GM21528 (cell line): ENCODE results near the gene KCNT2.

Experiments used
- ATAC-seq: cut with Tn5 transposase; IDR thresholded peaks from one replicate; pipeline ENCODE4 v1.9.1; 2021; ENCODE audit warnings: mild to moderate bottlenecking, moderate library complexity; ENCODE audit not compliant: unreplicated experiment, low FRiP score

The KCNT2 gene

DNA sequence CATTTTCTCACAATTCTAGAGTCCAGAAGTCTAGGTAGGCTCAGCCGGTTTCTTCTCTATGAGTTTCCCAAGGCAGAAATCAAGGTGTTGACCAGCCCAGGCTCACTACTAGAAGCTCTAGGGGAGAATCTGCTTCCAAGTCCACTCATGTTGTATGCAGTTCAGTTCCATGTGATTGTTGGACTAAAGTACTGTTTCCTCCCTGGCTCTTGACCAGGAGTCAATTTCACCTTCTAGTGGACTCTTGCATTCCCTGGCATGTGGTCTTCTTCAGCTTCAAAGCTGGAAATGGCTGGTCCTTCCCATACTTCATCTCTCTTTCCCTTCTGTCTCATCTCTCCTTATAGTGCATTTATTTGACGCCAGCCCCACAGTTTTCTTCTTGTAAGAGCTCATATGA is 153.4 kb downstream of the KCNT2 start:
- ATAC-seq, result no peak

DNA sequence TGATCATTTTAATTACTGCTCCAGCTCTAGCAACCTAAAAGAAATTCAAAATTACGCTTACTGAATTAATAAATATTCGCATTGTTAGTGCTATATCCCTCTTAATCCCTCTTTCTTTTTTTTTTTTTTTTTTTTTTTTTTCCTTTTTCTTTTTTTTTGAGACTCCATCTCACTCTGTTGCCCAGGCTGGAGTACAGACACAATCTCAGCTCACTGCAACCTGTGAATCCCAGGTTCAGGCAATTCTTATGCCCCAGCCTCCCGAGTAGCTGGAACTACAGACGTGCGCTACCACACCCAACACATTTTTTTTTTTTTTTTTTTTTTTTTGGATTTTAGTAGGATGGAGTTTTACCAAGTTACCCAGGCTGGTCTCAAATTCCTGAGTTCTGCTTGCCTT is 157.1 kb downstream of the KCNT2 start:
- ATAC-seq, result no peak

DNA sequence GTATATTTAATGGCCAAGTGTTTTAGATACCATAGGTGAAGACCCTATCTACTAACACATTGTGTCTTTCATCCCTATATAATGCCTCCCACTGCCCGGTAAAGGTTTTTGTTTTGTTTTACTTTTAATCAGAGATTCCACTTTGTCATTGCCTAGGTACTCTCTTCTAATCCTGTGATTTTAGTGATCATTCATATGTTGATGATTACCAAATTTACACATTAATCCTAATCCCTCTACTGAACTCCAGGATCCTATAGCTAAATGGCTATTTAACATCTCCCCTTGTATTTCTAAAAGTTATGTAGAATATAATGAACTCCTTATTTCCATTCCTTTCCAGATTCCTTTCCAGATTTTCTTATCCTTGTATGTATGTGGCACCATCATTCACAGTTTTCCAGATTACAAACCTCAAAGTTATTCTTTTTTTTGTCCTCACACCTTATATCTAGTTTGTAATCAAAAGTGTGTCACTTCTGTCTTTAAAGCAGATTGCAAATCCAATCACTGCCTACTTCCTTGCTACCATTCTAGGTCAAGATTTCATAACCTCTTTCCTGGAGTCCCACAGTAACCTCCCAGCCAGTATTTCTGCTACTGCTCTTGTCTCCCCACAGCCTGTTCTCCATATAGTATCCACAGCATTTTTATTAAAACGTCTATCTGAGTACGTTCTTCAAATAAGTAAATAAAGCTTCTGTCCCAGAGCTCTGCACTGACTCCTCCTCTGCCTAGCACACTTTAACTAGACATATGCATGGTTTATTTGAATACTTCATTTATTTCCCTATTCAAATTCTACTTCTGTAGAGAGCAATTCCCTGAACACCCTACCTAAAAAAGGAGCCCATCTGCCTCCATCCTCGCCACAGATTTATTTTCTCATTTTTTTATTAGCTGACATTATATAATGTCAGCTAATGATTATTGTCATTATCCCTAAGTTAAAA is 157.8 kb downstream of the KCNT2 start:
- ATAC-seq, result no peak

DNA sequence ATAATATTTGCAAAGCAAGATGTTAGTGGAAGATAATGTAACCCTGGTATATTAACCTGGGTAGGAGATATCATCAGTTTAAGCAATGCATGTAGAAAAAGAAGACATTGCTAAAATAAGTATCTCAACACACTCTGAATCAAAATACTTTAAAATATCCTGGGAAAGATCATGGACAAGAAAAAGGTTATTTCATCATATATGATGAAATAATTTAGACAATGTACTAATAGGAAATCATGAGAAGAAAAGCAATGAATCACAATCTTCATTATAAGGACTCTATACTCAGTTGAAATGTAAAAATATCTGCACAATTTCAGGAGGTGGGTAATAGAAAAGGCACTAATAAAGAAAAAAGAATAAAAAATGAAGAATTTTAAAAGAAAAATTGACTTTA is 158.8 kb downstream of the KCNT2 start:
- ATAC-seq, result no peak

DNA sequence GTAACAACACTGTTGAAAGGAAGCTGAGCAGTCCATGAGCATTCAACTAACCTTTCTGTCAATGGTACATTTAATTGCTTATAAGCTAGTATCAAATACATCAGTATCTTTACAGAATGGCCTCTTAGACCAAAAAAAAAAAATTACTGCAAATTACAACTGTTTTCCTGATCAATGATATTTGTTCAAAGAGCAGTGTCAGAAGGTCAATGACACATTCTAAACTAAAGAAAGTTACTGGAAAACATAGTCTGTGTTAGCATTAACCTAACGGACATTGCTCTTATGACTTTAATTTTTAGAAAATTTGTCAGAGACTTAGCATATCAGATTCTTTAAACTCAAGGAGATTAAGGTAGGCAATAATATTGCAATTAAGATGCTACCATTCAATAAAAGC is 162.5 kb downstream of the KCNT2 start:
- no peak for ATAC-seq

DNA sequence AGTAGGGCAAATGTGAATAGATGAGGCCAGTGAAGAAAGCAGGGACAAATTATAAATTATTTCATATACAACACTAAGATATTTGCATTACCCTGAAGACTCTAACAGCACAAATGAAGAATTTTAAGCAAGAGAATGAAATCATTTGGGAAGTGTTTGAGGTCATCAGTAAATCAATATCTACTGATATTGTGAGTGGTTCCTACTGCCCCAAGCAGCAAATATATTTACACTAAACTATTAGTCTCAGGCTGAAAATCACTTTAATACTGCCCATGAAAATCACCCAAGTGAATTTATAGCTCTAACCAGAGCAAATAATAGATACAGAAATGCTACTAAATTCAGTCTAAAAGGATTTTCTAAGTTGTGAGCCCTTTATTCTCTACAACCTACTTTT is 163.6 kb downstream of the KCNT2 start:
- ATAC-seq, result no peak

DNA sequence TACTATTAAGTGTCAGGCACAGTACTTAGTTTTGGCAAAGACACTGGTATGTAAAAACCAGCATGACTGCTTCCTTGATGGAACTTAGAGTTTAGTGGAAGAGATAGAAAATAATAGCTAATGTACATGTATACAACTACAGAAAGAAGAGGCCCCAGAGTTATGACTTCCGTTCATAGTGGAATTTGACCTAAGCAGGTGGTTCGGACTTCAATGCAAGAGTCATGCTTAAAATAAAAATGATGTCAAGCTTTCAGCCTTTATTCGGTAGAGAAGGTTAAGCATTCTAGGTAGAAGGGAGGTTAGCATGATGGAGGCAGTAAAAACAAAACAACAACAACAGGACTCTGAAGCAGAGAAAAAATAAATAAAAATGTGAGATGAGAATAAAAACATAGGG is 165.9 kb downstream of the KCNT2 start:
- ATAC-seq, result no peak

DNA sequence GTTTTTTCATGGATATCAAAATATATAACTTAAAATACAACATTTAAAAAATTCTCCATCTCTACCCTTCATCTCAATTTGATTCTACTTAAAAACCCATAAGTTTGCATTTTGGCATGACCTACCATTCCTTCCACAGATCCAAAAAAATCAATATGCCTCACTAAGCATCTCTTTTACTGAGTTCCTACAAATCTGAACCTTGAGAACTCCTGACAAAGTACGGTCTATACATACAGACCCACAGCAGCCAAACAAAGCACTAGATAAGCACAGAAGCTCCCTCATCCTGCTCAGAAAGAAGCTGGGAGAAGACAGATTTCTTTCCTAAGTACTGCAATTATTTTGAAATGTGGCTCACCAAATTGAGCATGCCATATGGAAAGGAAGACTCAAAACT is 167.5 kb downstream of the KCNT2 start:
- no peak for ATAC-seq

DNA sequence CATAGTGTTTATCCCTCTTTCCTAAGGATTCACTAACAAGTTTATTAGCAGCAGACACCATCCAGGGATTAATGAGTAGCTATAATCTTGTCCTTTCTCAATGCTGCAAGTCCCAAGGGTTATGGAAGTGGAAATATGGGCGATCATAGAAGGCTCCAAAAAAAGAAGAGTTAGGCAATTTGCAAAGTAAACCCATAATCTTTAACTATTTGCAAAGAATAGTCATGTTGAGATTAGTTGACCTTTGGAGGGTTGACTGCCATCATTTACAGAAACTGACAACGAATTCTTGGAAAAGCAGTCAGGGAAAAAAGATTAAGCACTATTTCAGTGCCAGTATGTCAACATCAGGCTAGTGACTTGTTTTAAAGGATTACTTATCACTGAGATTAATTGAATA is 169.9 kb downstream of the KCNT2 start:
- ATAC-seq, result no peak

DNA sequence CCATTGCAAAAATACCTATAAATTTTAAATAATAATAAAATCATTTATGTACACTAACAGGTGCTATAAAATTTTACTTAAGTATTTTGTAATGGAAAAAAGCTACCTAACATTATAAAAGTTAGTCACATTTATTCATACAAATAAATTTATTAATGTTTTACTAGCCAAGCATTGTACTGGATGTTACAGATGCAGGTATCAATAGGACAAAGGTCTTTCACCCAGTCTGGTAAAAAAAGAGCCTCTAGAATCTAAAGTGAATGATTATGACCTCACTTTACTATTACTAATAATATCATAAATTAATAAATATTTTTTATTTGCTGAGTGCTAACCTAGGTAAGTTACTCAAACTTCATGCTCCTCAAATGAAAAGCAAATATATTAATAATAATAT is 170.6 kb downstream of the KCNT2 start:
- no peak for ATAC-seq

DNA sequence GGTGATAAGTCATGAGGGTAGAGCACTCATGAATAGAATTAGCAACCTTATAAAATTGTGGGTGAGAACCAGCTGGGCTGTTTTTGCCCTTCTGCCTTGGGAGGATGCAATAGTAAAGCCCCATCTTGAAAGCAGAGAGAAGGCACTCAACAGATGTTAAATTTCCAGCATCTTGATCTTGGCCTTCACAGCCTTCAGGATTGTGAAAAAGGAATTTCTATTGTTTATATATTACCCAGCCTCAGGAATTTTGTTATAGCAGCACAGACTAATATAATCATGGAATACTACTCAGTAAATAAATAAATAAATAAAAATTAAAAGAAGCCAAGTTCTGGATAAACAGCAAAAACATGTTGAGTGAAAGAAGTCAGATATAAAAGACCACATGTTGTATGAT is 175.2 kb downstream of the KCNT2 start:
- no peak for ATAC-seq

DNA sequence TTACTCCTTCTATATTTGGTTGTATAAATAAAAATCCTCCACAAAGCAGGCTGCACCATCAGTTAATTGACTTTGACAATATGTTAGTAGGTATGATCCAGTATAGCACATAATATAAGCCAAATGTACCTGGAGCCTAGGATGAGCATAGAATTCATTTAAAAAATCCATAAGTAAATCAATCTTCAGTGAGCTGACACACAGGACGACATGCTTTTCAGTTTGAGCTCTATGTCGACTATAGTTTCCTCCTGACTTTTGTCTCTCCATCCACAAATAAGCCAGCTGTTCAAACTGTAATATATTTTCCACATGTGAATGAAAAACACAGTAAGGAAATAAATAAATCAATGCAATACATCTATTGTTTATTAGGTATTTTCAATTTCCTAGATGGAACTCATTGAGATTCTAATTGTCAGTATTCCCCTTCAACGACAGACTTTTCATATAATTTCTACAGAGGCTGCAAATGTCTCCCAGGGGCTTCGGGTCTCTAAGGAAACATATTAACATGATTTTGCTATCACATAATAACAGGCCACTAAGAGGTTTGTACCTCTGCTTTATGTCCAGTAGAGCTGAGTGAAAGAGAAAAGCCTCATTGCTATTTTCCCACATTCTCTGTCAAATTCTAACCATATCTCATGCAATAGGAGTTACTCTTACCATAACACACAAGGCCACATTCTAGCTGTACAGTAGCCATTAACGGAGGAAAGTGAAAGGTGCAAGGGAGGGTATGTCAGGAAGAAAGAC is 180.1 kb downstream of the KCNT2 start:
- ATAC-seq, result no peak

DNA sequence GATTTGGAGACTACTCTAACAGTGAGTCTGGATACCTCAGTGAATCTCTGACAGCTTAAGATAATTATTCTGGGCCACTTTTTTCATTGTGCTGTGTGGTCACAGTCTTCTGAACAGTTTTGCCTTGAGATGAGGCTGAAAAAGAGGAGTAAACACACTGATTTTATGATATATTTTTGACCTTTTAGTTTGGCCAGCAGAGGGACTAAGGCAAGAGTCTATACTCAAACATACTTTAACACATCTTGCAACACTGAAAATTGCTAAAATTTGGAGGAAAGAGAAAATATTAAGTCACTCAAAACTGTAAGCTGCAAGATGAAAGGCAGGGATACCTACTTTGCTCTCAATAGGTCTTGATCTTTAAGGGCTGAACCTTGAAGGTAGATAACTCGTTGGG is 182.7 kb downstream of the KCNT2 start:
- ATAC-seq, result no peak

DNA sequence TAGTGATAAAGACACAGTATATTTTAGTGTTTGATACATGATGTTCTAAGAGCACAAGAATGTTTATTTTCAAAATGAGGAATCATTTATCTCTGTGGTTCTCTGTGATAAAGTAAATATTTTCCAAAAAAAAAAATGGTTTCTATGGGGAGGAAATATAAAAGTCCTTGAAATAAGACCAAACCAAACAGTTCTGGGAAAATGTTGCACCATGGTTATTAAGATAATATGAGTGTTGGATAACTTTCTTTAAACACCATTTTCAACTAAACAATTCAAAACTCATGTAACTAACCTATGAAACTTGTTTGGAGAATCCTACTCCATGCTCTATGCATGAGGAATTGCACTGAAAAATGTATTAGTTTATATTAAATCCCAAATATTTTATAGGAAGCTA is 184.6 kb downstream of the KCNT2 start:
- ATAC-seq, result no peak

DNA sequence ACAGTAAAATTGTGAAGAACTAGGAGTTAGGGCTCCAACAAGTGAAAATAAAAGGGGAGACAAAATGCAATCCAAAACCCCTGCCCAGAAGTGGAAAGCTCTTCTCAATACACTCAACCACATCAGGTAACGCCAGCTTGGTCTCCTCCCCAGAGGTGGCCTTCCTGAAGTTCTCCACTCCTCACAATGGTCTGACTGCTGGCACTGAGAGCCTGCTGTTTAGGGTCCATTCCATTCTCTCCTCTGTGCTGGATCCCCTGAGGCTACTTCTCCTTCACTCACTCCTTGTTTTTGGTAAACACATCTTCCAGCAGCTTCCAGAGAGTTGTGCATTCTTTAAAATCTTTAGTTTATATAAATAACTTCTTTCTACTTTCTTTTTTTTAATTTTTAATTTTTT is 189.5 kb downstream of the KCNT2 start:
- no peak for ATAC-seq

DNA sequence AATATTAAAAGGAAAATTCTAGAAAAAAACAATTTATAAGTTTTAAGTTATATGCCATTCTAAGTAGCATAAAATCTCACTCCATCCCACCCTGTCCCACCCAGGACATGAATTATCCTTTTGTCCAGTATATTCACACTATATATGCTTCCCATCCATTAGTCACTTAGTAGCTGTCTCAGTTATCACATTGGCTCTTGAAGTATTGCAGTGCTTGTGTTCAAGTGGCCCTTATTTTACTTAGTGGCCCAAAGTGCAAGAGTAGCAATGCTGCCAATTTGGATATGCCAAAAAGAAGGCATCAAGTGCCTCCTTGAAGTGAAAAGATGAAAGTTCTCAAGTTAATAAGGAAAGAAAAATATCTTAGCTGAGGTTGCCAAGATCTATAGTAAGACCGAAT is 192.3 kb downstream of the KCNT2 start:
- ATAC-seq, result no peak

DNA sequence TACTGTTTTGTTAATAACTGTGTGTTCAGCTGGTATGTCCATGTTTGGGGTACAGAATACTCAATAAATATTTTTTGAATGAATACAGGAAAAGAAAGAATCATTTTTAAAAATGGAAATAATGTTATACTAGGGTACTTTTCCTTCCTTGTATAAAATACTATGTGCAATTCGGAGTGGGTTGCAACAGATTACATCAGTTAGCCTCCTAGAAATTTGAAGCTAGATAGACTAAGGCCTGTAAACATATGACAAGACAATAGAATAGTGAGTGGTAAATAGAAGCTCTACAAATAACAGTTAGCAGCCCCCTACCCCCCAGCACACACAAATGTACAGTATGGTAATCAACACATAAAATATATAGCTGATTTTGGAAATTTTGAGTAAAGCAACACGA is 195.9 kb downstream of the KCNT2 start:
- no peak for ATAC-seq

DNA sequence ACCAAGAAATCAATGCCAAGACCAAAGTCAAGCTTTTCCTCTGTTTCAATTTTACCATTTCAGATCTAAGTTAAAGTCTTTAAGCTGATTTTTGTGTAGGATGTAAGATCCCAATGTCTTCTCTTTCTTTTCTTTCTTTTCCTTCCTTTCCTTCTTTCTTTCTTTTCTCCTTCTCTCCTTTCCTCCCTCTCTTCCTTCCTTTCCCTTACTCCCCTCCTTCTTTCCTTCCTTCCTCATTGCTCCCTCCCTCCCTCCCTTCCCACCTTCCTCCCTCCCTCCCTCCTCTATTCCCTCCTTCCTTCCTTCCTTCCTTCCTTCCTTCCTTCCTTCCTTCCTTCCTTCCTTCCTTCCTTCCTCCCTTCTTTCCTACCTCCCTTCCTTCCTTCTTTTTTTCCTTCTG is 197.5 kb downstream of the KCNT2 start:
- no peak for ATAC-seq

DNA sequence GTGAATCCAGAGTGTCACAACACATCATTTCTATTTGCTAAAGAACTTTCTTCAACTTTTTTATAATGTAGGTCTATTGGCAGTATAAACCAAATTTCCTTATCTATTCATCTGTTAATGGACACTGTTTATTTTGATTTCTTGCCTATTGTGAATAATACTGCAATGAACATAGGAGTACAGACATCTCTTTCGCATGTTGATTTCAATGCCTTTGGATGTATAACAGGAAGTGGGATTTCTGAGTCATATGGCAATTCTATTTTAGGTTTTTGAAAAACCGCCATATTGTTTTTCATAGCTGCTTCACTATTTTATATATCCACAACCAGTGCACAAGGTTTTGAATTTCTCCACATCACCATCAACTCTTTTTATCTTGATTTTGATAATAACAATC is 198.7 kb downstream of the KCNT2 start:
- no peak for ATAC-seq

DNA sequence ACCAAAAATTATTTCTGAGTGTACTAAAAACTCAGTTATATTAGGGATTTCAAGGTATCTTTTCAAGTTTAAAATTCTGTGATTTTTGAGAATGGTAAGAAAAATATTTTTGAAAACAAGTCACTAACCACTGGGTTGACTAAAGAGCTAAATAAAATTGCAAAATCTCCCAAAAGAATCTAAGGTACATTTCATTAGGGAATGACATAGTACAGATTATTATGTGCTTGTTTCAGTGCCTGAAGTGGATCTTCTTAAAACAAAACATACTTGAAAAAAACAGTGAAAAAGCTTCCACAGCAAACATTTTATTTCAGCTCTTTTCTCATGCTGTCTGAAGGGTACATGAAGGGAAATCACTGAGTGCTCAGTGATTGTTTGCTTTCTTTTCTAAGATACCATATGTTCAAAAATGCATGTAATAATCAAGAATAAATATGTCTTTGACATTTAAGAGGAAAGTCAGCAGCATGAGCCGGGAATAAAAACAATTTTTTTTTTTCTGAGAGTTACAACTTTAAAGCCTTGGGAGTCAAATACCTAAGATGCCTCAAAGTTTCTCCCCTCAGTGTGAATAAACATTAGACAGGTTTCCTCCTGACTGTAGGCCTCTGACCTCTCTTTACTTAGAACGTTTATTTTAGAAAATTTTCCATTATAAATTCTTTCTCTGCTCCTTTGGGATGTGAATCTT is 200.7 kb downstream of the KCNT2 start:
- no peak for ATAC-seq

DNA sequence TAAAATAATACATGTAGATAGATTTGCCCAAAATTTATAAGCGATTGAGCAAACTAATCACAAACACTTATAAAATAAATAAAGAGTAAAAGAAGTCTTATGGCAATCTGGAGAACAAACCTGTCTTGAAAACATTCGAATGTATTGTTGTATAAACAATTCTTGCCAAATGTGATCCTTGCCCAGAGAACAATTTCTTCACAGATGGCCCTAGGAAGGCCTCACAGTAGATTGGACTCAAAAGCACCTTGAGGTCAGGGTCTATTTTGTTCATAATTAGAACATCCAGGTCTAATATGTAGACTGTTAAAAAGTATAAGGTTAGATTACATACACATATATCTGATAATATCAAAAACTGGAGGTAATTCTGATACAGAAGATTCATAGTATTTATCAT is 202.4 kb downstream of the KCNT2 start:
- ATAC-seq, result no peak
